Measurements from ENCODE around the gene YAP1.

YAP1 gene

GRCh38 chr11:102142333-102142732 lies 32.1 kb downstream of the YAP1 start:
- TF ChIP-seq CTCF (IDR thresholded peaks at IDR 0.05; ENCODE audit: low read depth, low read length) = no peak
- DNase-seq (ENCODE audit: low read depth in 2 of 2) = no peak
- H3K4me3 ChIP-seq (replicated peaks in 1 of 2; ENCODE audit: low read depth in 2 of 2, low read length in 2 of 2) = no peak overlapping the region

GRCh38 chr11:102143867-102144266 lies 33.6 kb downstream of the YAP1 start:
- TF ChIP-seq CTCF (IDR thresholded peaks at IDR 0.05; ENCODE audit: low read depth, low read length) = no peak
- DNase-seq (ENCODE audit: low read depth in 2 of 2) = no peak
- H3K4me3 ChIP-seq (replicated peaks in 1 of 2; ENCODE audit: low read depth in 2 of 2, low read length in 2 of 2) = no peak overlapping the region

GRCh38 chr11:102144357-102145355 lies 34.4 kb downstream of the YAP1 start:
- TF ChIP-seq CTCF (IDR thresholded peaks at IDR 0.05; ENCODE audit: low read depth, low read length) = no peak
- H3K4me3 ChIP-seq (replicated peaks in 1 of 2; ENCODE audit: low read depth in 2 of 2, low read length in 2 of 2) = no peak overlapping the region
- DNase-seq (ENCODE audit: low read depth in 2 of 2) = peak; percentile 53 to 76

GRCh38 chr11:102147015-102147414 lies 36.8 kb downstream of the YAP1 start:
- no peak overlapping the region for H3K4me3 ChIP-seq (replicated peaks in 1 of 2; ENCODE audit: low read depth in 2 of 2, low read length in 2 of 2)
- no peak for DNase-seq (ENCODE audit: low read depth in 2 of 2)
- TF ChIP-seq CTCF (IDR thresholded peaks at IDR 0.05; ENCODE audit: low read depth, low read length) = no peak

- no peak for DNase-seq (ENCODE audit: low read depth in 2 of 2)
- H3K4me3 ChIP-seq (replicated peaks in 1 of 2; ENCODE audit: low read depth in 2 of 2, low read length in 2 of 2) = no peak overlapping the region
- TF ChIP-seq CTCF (IDR thresholded peaks at IDR 0.05; ENCODE audit: low read depth, low read length) = no peak
Measured at GRCh38 chr11:102147632-102148031, 37.4 kb downstream of the YAP1 start.

GRCh38 chr11:102148059-102148458 lies 37.8 kb downstream of the YAP1 start:
- no peak for DNase-seq (ENCODE audit: low read depth in 2 of 2)
- TF ChIP-seq CTCF (IDR thresholded peaks at IDR 0.05; ENCODE audit: low read depth, low read length) = no peak
- no peak overlapping the region for H3K4me3 ChIP-seq (replicated peaks in 1 of 2; ENCODE audit: low read depth in 2 of 2, low read length in 2 of 2)
